ENCODE data around the gene P2RY12. TPM values are rescaled to one million over a fixed set of nuclear protein-coding genes. Genes with fewer than 3 reads are reported as not detected.

The P2RY12 gene
- total RNA-seq, 1 donor from 2014 or later: 0.74 TPM

DNA sequence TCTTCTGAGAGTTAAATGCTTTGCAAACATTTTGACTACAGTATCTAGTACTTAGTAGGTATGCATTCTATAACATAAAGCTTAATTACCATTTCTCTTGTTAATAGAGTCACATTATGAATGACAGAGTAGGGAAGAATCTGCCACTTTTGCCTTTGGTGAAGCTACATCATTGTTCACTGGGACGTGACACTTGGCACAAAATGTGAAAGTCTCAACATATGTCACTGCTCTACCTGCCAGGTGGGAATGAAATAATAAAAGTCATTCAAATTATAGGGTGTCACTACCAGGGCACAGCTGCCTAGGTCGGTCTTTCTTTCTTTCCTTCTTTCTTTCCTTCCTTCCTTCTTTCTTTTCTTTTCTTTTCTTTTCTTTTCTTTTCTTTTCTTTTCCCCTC, 85.5 kb downstream of the P2RY12 start:
- Histone ChIP-seq H3K9me3 (replicated peaks) (no peaks in the 10 kb centered on the region), H3K27ac (replicated peaks) (no peak overlapping the region), H3K36me3 (no peaks in the 10 kb centered on the region), H3K4me1 (no peaks in the 10 kb centered on the region), H3K27me3 (ENCODE audit: low read depth) (peaks cover 28% of the 10 kb centered on the region), H3K4me3 (no peak overlapping the region)
- TF ChIP-seq, protein P1, sequence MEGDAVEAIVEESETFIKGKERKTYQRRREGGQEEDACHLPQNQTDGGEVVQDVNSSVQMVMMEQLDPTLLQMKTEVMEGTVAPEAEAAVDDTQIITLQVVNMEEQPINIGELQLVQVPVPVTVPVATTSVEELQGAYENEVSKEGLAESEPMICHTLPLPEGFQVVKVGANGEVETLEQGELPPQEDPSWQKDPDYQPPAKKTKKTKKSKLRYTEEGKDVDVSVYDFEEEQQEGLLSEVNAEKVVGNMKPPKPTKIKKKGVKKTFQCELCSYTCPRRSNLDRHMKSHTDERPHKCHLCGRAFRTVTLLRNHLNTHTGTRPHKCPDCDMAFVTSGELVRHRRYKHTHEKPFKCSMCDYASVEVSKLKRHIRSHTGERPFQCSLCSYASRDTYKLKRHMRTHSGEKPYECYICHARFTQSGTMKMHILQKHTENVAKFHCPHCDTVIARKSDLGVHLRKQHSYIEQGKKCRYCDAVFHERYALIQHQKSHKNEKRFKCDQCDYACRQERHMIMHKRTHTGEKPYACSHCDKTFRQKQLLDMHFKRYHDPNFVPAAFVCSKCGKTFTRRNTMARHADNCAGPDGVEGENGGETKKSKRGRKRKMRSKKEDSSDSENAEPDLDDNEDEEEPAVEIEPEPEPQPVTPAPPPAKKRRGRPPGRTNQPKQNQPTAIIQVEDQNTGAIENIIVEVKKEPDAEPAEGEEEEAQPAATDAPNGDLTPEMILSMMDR (IDR thresholded peaks at IDR 0.05; ENCODE audit: borderline replicate concordance): no peak
- no peak for DNase-seq
- intact Hi-C loops (cut with micrococcal nuclease): no loop called here

- Histone ChIP-seq H3K9me3 (replicated peaks) (no peaks in the 10 kb centered on the region), H3K27ac (replicated peaks) (no peak overlapping the region), H3K4me3 (no peak overlapping the region), H3K36me3 (no peaks in the 10 kb centered on the region), H3K27me3 (ENCODE audit: low read depth) (peaks cover 31% of the 10 kb centered on the region), H3K4me1 (no peaks in the 10 kb centered on the region)
- DNase-seq: no peak
- intact Hi-C loops (cut with micrococcal nuclease): no loop called here
- TF ChIP-seq, protein P1 (IDR thresholded peaks at IDR 0.05; ENCODE audit: borderline replicate concordance): no peak
These were observed 87.1 kb downstream of the P2RY12 start for GRCh38 chr3:151297429-151297828.

DNA sequence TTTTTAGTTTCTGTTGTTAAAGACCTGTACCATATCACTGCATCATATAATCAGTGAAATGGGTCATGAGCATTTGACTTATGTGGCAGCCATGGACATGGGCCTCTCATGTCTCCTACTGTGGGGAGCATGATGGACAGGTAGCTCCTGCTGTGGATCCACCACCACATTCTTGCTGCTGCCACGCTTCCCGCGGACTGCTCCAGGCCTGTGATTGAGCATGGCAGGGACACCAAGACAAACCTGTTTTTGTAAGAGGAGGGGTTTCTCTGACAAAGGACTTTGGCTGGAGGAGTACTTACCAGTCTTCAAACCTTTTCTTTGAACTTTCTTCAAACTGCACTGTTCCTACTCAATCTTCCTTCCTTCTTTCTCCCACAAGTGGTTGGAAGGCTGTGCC, 88.3 kb downstream of the P2RY12 start:
- intact Hi-C loops (cut with micrococcal nuclease): no loop called here
- H3K4me1 ChIP-seq: no peaks in the 10 kb centered on the region
- no peak overlapping the region for H3K4me3 ChIP-seq

GRCh38 chr3:151293127-151293526, 91.4 kb downstream of the P2RY12 start:
- Histone ChIP-seq H3K36me3 (no peaks in the 10 kb centered on the region), H3K27me3 (ENCODE audit: low read depth) (peaks cover 15% of the 10 kb centered on the region), H3K4me1 (no peaks in the 10 kb centered on the region), H3K4me3 (no peak overlapping the region), H3K27ac (replicated peaks) (no peak overlapping the region), H3K9me3 (replicated peaks) (no peaks in the 10 kb centered on the region)
- TF ChIP-seq, protein P1 (IDR thresholded peaks at IDR 0.05; ENCODE audit: borderline replicate concordance): no peak
- intact Hi-C loops (cut with micrococcal nuclease): no loop called here
- DNase-seq: no peak

More for the DNA sequence above, 88.3 kb downstream of the P2RY12 start:
- peaks cover 32% of the 10 kb centered on the region for H3K27me3 ChIP-seq (ENCODE audit: low read depth)
- no peaks in the 10 kb centered on the region for H3K9me3 ChIP-seq (replicated peaks)
- H3K27ac ChIP-seq (replicated peaks): no peak overlapping the region
- no peak for DNase-seq
- no peaks in the 10 kb centered on the region for H3K36me3 ChIP-seq
- TF ChIP-seq, protein P1 (IDR thresholded peaks at IDR 0.05; ENCODE audit: borderline replicate concordance): no peak

DNA sequence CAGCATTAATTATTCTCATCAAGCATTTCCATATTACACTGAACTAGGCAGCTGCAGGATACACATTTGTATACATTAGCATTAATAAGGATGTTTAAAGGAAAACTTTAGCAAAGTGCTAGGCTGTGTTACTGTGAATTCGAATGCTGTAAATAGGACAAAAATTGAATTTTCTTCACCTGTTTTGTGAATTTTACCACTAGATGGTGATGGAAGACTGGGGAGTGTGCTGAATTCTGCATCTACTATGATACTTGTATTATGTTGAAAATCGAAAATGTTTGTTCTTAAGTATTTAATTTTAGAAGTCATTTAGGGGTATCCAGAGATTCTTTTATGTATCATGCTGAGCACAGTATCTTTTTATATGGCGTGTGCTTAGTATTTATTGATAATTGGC, 93.9 kb downstream of the P2RY12 start:
- no peak for DNase-seq
- H3K9me3 ChIP-seq (replicated peaks): no peaks in the 10 kb centered on the region
- H3K27ac ChIP-seq (replicated peaks): no peak overlapping the region
- H3K4me3 ChIP-seq: no peak overlapping the region
- peaks cover 8% of the 10 kb centered on the region for H3K27me3 ChIP-seq (ENCODE audit: low read depth)
- intact Hi-C loops (cut with micrococcal nuclease): no loop called here
- TF ChIP-seq, protein P1 (IDR thresholded peaks at IDR 0.05; ENCODE audit: borderline replicate concordance): peak; percentile 34
- no peaks in the 10 kb centered on the region for H3K4me1 ChIP-seq
- no peaks in the 10 kb centered on the region for H3K36me3 ChIP-seq

- Histone ChIP-seq H3K9me3 (replicated peaks) (no peaks in the 10 kb centered on the region), H3K27ac (replicated peaks) (no peak overlapping the region), H3K27me3 (ENCODE audit: low read depth) (peaks cover 8% of the 10 kb centered on the region), H3K36me3 (no peaks in the 10 kb centered on the region), H3K4me1 (no peaks in the 10 kb centered on the region), H3K4me3 (no peak overlapping the region)
- intact Hi-C loops (cut with micrococcal nuclease): no loop called here
- no peak for DNase-seq
- TF ChIP-seq, protein P1 (IDR thresholded peaks at IDR 0.05; ENCODE audit: borderline replicate concordance): no peak
These were observed 95.1 kb downstream of the P2RY12 start for GRCh38 chr3:151289445-151289844.
